PC-9 (cell line): ENCODE data around the gene CEP83. TPM values are rescaled to one million over a fixed set of nuclear protein-coding genes. Genes with fewer than 3 reads are reported as not detected.

Experiments used
- Bru-seq: library from RNA; stranded (reverse); fragments of 400-500 nt; gene quantifications from one replicate; lab custom pipeline; 2021; lab: Mats Ljungman, UMichigan
- BruChase-seq, 2 experiments: library from RNA; stranded (reverse); fragments of 400-500 nt; gene quantifications; one replicate each; lab custom pipeline; 2021; lab: Mats Ljungman, UMichigan
- BruUV-seq: library from RNA; stranded (reverse); fragments of 400-500 nt; replicated peaks from 2 replicates; lab custom pipeline; 2021; lab: Mats Ljungman, UMichigan
- CTCF ChIA-PET: fragments of 300-600 bp; sonication (Branson Sonifier 250); formaldehyde crosslinking; loops from one replicate; lab custom pipeline; 2022; ENCODE audit warnings: antibody characterized with exemption; lab: Charles Lee
- POLR2A ChIA-PET: fragments of 300-600 bp; sonication (Branson Sonifier 250); formaldehyde crosslinking; loops from one replicate; lab custom pipeline; 2022; ENCODE audit warnings: antibody characterized with exemption; ENCODE audit not compliant: unreplicated experiment; lab: Charles Lee
- DNase-seq, 2 experiments: peaks; one replicate each; pipeline versions ENCODE4 v3.0.0 to v3.0.0-alpha.2; 2015 to 2022; ENCODE audit warnings: mixed read lengths in 1 of 2
- H2AFZ ChIP-seq: fragments of 200-600 bp; sonication (generic); 2 replicates; pipeline ENCODE4 v1.8.1; 2017; ENCODE audit warnings: antibody characterized with exemption
- H3F3A ChIP-seq: fragments of 200-600 bp; sonication (generic); 2 replicates; pipeline ENCODE4 v1.8.1; 2017; ENCODE audit warnings: antibody characterized with exemption, mild to moderate bottlenecking, low read depth; ENCODE audit not compliant: insufficient read depth
- H3K27ac ChIP-seq: fragments of 200-600 bp; sonication (generic); 2 replicates; pipeline ENCODE4 v1.6.1; 2016; ENCODE audit warnings: mixed run types
- H3K27me3 ChIP-seq: fragments of 200-600 bp; sonication (generic); 2 replicates; pipeline ENCODE4 v1.6.1; 2016; ENCODE audit warnings: low read depth, mixed run types; ENCODE audit not compliant: insufficient read depth
- H3K36me3 ChIP-seq: fragments of 200-600 bp; sonication (generic); 2 replicates; pipeline ENCODE4 v1.6.1; 2016; ENCODE audit warnings: low read depth, mixed run types
- H3K4me1 ChIP-seq: fragments of 200-600 bp; sonication (generic); replicated peaks from 2 replicates; pipeline ENCODE4 v1.6.1; 2016; ENCODE audit warnings: mixed run types; ENCODE audit not compliant: insufficient read depth
- H3K4me2 ChIP-seq: fragments of 200-600 bp; sonication (generic); 2 replicates; pipeline ENCODE4 v1.6.1; 2017; ENCODE audit warnings: mixed run types
- H3K4me3 ChIP-seq: fragments of 200-600 bp; sonication (generic); 2 replicates; pipeline ENCODE4 v1.6.1; 2016; ENCODE audit warnings: mixed run types
- H3K79me2 ChIP-seq: fragments of 200-600 bp; sonication (generic); 2 replicates; pipeline ENCODE4 v1.6.1; 2017; ENCODE audit warnings: low read depth, mixed run types
- H3K9me2 ChIP-seq: fragments of 200-600 bp; sonication (generic); 2 replicates; pipeline ENCODE4 v1.8.1; 2017; ENCODE audit warnings: mild to moderate bottlenecking; ENCODE audit not compliant: insufficient read depth
- H3K9me3 ChIP-seq: fragments of 200-600 bp; sonication (generic); 2 replicates; pipeline ENCODE4 v1.8.1; 2016; ENCODE audit warnings: low read depth; ENCODE audit not compliant: insufficient read depth
- H4K20me1 ChIP-seq: fragments of 200-600 bp; sonication (generic); 2 replicates; pipeline ENCODE4 v1.8.1; 2017; ENCODE audit not compliant: insufficient read depth
- EZH2 ChIP-seq: fragments of 200-600 bp; sonication (generic); IDR thresholded peaks from 2 replicates; pipeline ENCODE4 v1.8.0; 2017; ENCODE audit warnings: antibody characterized with exemption, low read depth
- intact Hi-C: fragments of 100-400 bp; cut with micrococcal nuclease; formaldehyde crosslinking; loops from one replicate; pipeline ENCODE4 v1.10.0; 2022; ENCODE audit not compliant: unreplicated experiment
- long read RNA-seq: library from polyadenylated mRNA; stranded (forward); transcript quantifications from one replicate; pipeline ENCODE4 v2.0.0, GENCODE V29; 2022
- total RNA-seq: library from RNA; stranded (reverse); gene quantifications from 2 replicates; pipeline ENCODE4 v1.2.3, GENCODE V29; 2021
- TF ChIP-seq, protein P1 (sequence below): fragments of 200-600 bp; sonication (generic); conservative IDR thresholded peaks from 2 replicates; pipeline ENCODE4 v1.6.1; 2017; ENCODE audit warnings: mixed run types, antibody characterized with exemption, mild to moderate bottlenecking, moderate library complexity

The CEP83 gene, protein sequence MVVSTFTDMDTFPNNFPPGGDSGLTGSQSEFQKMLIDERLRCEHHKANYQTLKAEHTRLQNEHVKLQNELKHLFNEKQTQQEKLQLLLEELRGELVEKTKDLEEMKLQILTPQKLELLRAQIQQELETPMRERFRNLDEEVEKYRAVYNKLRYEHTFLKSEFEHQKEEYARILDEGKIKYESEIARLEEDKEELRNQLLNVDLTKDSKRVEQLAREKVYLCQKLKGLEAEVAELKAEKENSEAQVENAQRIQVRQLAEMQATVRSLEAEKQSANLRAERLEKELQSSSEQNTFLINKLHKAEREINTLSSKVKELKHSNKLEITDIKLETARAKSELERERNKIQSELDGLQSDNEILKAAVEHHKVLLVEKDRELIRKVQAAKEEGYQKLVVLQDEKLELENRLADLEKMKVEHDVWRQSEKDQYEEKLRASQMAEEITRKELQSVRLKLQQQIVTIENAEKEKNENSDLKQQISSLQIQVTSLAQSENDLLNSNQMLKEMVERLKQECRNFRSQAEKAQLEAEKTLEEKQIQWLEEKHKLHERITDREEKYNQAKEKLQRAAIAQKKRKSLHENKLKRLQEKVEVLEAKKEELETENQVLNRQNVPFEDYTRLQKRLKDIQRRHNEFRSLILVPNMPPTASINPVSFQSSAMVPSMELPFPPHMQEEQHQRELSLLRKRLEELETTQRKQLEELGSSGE
- 19.6 and 25.4 TPM in 2 replicates for total RNA-seq
- percentile 75 among the genes with signal in this experiment for Bru-seq, nascent RNA
- percentile 76 among the genes with signal in this experiment for BruChase-seq, experiment 1, labeled RNA remaining after a 2-hour chase
- percentile 58 among the genes with signal in this experiment for BruChase-seq, experiment 2, labeled RNA remaining after a 6-hour chase
- long read RNA-seq, transcript CEP83-201 (16 exons, 3,130 nt), result major isoform, 5 of 16 reads
- long read RNA-seq, partial matches to known transcripts, result 3 of 16 reads
- long read RNA-seq, other reads (novel, unspliced or antisense), result 5 of 16 reads

DNA sequence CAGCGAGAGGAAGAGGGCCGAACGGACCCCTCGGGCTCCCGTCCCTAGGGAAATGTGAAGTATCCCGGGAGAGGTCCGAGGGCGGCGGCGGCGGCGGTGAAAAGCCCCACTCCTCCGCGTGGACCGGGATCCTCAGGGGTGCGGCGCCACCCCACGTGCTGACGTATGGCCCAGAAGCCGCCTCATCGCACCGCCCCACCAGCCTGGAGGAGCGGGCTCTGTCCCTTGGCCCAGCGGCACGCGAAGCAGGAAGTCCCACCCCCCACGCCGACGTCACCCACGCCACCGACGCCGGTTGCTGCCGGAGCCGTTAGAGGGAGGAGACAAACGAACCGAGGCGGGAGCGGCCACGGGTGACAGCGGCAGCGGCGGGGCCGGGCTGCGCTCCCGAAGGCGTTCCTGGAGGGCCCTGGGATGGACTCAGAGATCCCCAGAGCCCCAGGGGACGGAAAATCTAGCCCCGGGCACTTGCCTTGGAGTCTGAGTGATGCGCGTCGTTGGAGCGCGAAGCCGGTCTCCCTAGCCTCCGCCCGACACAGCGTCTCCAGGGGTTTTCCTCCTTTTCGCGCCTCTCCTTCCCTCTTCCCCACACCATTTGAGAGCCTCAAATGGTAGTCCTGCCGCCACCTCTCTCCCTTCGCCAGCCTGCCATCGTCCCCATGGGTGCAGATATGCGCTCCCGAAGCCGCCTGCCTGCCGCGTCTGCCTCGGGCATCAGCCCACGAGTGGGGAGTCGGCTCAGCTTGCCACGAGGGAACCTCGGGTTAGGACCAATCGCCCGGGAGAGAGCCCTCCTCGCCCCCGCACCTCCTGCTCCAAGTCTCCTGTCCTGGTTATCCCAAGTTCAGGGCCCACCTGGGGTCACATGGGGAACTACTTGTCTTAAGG lies at the start of gene CEP83:
Gene CEP83, minus strand, starts transcription at position 140 of the 888 bp plus-strand sequence. CDS start 47,377 bp downstream, outside the sequence.
- peak within 1 kb of the TSS; percentile 57 for H3K27ac ChIP-seq
- H3K27me3 ChIP-seq, result no peaks in the 10 kb centered on the region
- peak; percentile 83 to 92 for DNase-seq
- peaks cover 39% of the 10 kb centered on the region for H3K79me2 ChIP-seq
- H3K9me3 ChIP-seq, result 0 out of 2 replicates have a peak, but pooled peaks cover 3% of the 10 kb centered on the region
- H3F3A ChIP-seq, result no peaks in the 10 kb centered on the region
- intact Hi-C loops, result no loop called here
- ChIA-PET POLR2A (interaction anchor here (0.6 kb wide), 1 partner anchor 695 kb away, joined by 3 read pairs; no protein-coding TSS in a partner anchor), CTCF (interaction anchor here (0.5 kb wide), 1 partner anchor 260 kb away, joined by 6 read pairs; no protein-coding TSS in a partner anchor)
- H3K4me3 ChIP-seq, result peak within 1 kb of the TSS; percentile 82
- no peaks in the 10 kb centered on the region for H4K20me1 ChIP-seq
- H3K36me3 ChIP-seq, result no peaks in the 10 kb centered on the region
- H2AFZ ChIP-seq, result peak within 1 kb of the TSS; percentile 92
- TF ChIP-seq, protein P1, sequence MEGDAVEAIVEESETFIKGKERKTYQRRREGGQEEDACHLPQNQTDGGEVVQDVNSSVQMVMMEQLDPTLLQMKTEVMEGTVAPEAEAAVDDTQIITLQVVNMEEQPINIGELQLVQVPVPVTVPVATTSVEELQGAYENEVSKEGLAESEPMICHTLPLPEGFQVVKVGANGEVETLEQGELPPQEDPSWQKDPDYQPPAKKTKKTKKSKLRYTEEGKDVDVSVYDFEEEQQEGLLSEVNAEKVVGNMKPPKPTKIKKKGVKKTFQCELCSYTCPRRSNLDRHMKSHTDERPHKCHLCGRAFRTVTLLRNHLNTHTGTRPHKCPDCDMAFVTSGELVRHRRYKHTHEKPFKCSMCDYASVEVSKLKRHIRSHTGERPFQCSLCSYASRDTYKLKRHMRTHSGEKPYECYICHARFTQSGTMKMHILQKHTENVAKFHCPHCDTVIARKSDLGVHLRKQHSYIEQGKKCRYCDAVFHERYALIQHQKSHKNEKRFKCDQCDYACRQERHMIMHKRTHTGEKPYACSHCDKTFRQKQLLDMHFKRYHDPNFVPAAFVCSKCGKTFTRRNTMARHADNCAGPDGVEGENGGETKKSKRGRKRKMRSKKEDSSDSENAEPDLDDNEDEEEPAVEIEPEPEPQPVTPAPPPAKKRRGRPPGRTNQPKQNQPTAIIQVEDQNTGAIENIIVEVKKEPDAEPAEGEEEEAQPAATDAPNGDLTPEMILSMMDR, result no peak
- TF ChIP-seq EZH2, result no peak
- peaks cover 30% of the 10 kb centered on the region for H3K4me1 ChIP-seq
- peak within 1 kb of the TSS; percentile 87 for H3K4me2 ChIP-seq
- H3K9me2 ChIP-seq, result no peaks in the 10 kb centered on the region
- TSS peak; percentile 81 for BruUV-seq

DNA sequence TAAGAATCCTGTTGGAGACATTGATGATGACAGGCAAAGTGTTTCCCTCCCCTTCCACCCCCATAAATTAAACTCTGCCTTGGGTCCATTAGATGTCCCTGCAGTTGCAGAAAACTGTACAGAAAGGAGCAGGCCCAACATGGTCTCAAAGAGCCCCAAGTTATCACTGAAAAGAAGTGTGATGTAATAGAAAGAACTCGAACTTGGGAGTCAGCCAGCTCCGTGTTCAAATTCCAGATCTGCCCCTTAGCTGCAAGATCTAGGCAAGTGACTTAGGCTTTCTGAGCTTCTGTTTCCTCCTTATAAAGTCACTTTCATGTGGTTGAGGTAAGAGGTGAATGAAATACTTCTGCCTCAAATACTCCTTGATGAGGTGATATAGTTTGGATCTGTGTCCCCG lies 49.6 kb upstream of the CEP83 start:
- H3K79me2 ChIP-seq, result no peaks in the 10 kb centered on the region
- H3K36me3 ChIP-seq, result no peaks in the 10 kb centered on the region
- no peaks in the 10 kb centered on the region for H3K27me3 ChIP-seq
- H3K4me1 ChIP-seq, result no peaks in the 10 kb centered on the region
- POLR2A ChIA-PET, result no interaction called here
- H4K20me1 ChIP-seq, result no peaks in the 10 kb centered on the region
- H3F3A ChIP-seq, result no peaks in the 10 kb centered on the region
- H3K9me3 ChIP-seq, result no peaks in the 10 kb centered on the region
- no peak overlapping the region for H3K4me3 ChIP-seq
- BruUV-seq, result no TSS peak
- DNase-seq, result no peak
- H3K9me2 ChIP-seq, result no peaks in the 10 kb centered on the region
- CTCF ChIA-PET, result no interaction called here
- H3K4me2 ChIP-seq, result no peak overlapping the region
- intact Hi-C loops, result no loop called here
- H2AFZ ChIP-seq, result no peak overlapping the region
- H3K27ac ChIP-seq, result no peak overlapping the region
- no peak for TF ChIP-seq EZH2
- TF ChIP-seq, protein P1, result no peak
